Measurements from ENCODE around the gene AP3B1. TPM values are rescaled to one million over a fixed set of nuclear protein-coding genes. Genes with fewer than 3 reads are reported as not detected.
A peak's percentile ranks its signal among the peaks of the same experiment; 100 is the strongest.

AP3B1 gene
- total RNA-seq, 1 experiment from 2014 or later, result 50.3 TPM

- TF ChIP-seq ETV6 (CRISPR knock-in tag; IDR thresholded peaks at IDR 0.05) (no peak), ZNF671 (CRISPR knock-in tag; IDR thresholded peaks at IDR 0.05) (no peak), RORB (CRISPR knock-in tag; IDR thresholded peaks at IDR 0.05) (no peak), NR2C2 (CRISPR knock-in tag; IDR thresholded peaks at IDR 0.05) (no peak), AR (CRISPR knock-in tag; IDR thresholded peaks at IDR 0.05) (no peak), ZNF396 (CRISPR knock-in tag; IDR thresholded peaks at IDR 0.05; ENCODE audit: borderline replicate concordance) (no peak)
Observed at GRCh38 chr5:78271766-78272165, 22.7 kb downstream of the AP3B1 start (continued).

GRCh38 chr5:78269088-78269703 is 25.3 kb downstream of the AP3B1 start:
- Mint-ChIP-seq H3K4me1 (peaks cover 46% of the 10 kb centered on the region), H3K36me3 (peaks cover 13% of the 10 kb centered on the region), H3K9me3 (no peaks in the 10 kb centered on the region), H3K27ac (0 out of 2 replicates have a peak overlapping the region, but pooled peaks have one; percentile 13), H3K4me3 (no peak overlapping the region), H3K27me3 (ENCODE audit: low read depth) (no peaks in the 10 kb centered on the region)
- ATAC-seq (no peak), DNase-seq (ENCODE audit: low spot score) (no peak)
- ChIA-PET POLR2A (no interaction called here), CTCF (interaction anchor here (0.6 to 1.5 kb wide), 9 partner anchors 15 to 449 kb away, joined by 3 to 7 read pairs (median 3); no protein-coding TSS in a partner anchor)
- TF ChIP-seq USF2 (CRISPR knock-in tag; IDR thresholded peaks at IDR 0.05) (no peak), PREB (CRISPR knock-in tag; IDR thresholded peaks at IDR 0.05; ENCODE audit: borderline replicate concordance) (no peak), ELF4 (CRISPR knock-in tag; IDR thresholded peaks at IDR 0.05; ENCODE audit: low read depth) (no peak), ZNF512 (CRISPR knock-in tag; IDR thresholded peaks at IDR 0.05; ENCODE audit: borderline replicate concordance) (no peak), ZNF416 (CRISPR knock-in tag; IDR thresholded peaks at IDR 0.05) (no peak), CTCF (IDR thresholded peaks at IDR 0.05) (peak; percentile 13; the same call in 1 of the 2 replicates), ATF2 (CRISPR knock-in tag; IDR thresholded peaks at IDR 0.05; ENCODE audit: borderline replicate concordance, low read depth) (no peak), MXD4 (CRISPR knock-in tag; IDR thresholded peaks at IDR 0.05; ENCODE audit: borderline replicate concordance) (no peak), IRF2 (CRISPR knock-in tag; IDR thresholded peaks at IDR 0.05; ENCODE audit: borderline replicate concordance, low read depth) (no peak)
